Measurements from ENCODE around the gene OR6J1. TPM values are rescaled to one million over a fixed set of nuclear protein-coding genes. Genes with fewer than 3 reads are reported as not detected.
A peak's percentile ranks its signal among the peaks of the same experiment; 100 is the strongest.

The OR6J1 gene
- total and polyA plus RNA-seq, 2 of the 13 experiments (the other 11 are each of a cell fraction or from before 2014, with no cell fraction given), result not detected

DNA sequence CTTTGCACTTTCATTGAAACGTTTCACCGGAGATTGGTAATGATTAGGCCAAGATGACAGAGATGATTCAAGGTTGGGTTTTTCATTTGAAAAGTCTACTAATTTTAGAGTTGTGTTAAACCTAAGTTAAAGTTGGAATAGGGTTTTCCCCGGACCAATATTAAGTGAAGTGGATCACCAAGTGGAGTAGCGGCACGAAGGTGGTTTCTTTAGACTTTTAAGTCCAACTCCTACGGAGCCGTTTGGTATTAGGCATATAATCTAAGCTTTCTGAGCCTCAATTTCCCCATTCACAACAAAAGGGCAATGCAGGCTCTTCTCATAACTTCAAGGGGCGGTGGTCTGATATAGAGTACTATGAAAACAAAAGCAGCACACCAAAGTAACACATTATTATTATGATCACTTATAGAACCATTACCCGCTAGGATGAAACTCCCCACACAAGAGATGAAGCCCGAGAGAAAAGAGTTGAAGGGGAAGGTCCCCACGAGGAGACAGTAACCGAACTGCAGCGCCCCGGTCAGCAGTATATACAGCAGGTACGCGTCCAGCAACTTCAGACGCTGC is 55.5 kb downstream of the OR6J1 start (continued):
- TF ChIP-seq, protein P1, sequence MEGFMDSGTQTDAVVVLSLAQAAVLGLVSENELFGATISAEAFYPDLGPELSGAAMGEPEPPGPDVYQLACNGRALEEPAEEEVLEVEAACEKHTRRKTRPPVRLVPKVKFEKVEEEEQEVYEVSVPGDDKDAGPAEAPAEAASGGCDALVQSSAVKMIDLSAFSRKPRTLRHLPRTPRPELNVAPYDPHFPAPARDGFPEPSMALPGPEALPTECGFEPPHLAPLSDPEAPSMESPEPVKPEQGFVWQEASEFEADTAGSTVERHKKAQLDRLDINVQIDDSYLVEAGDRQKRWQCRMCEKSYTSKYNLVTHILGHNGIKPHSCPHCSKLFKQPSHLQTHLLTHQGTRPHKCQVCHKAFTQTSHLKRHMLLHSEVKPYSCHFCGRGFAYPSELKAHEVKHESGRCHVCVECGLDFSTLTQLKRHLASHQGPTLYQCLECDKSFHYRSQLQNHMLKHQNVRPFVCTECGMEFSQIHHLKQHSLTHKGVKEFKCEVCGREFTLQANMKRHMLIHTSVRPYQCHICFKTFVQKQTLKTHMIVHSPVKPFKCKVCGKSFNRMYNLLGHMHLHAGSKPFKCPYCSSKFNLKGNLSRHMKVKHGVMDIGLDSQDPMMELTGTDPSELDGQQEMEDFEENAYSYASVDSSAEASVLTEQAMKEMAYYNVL (CRISPR knock-in tag; IDR thresholded peaks at IDR 0.05; ENCODE audit: borderline replicate concordance), result no peak
- TF ChIP-seq KDM3A (CRISPR knock-in tag; IDR thresholded peaks at IDR 0.05; ENCODE audit: low read depth) (no peak), SYNCRIP (IDR thresholded peaks at IDR 0.05; ENCODE audit: insufficient read depth, low read depth, low read length) (no peak), ZNF207 (IDR thresholded peaks at IDR 0.05; ENCODE audit: borderline replicate concordance) (no peak), MEIS2 (CRISPR knock-in tag; IDR thresholded peaks at IDR 0.05) (no peak), TCF7L2 (IDR thresholded peaks at IDR 0.05; ENCODE audit: low read depth, low read length) (no peak), SOX6 (IDR thresholded peaks at IDR 0.05) (no peak), SOX6 (CRISPR knock-in tag; IDR thresholded peaks at IDR 0.05) (no peak), ZNF546 (CRISPR knock-in tag; conservative IDR thresholded peaks at IDR 0.05) (peak; percentile 24; the same call in 1 of the 2 replicates), EZH2 (conservative IDR thresholded peaks at IDR 0.05; ENCODE audit: low read depth, low read length) (no peak), ERF (CRISPR knock-in tag; IDR thresholded peaks at IDR 0.05) (no peak), ZSCAN25 (CRISPR knock-in tag; IDR thresholded peaks at IDR 0.05) (no peak), SUZ12 (IDR thresholded peaks at IDR 0.05; ENCODE audit: low read depth, low read length) (no peak), JDP2 (CRISPR knock-in tag; IDR thresholded peaks at IDR 0.05; ENCODE audit: borderline replicate concordance) (no peak), ARNTL (CRISPR knock-in tag; IDR thresholded peaks at IDR 0.05) (no peak)
- TF ChIP-seq, protein P2, sequence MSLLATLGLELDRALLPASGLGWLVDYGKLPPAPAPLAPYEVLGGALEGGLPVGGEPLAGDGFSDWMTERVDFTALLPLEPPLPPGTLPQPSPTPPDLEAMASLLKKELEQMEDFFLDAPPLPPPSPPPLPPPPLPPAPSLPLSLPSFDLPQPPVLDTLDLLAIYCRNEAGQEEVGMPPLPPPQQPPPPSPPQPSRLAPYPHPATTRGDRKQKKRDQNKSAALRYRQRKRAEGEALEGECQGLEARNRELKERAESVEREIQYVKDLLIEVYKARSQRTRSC (CRISPR knock-in tag; IDR thresholded peaks at IDR 0.05; ENCODE audit: low read depth), result no peak
- TF ChIP-seq, protein P3, sequence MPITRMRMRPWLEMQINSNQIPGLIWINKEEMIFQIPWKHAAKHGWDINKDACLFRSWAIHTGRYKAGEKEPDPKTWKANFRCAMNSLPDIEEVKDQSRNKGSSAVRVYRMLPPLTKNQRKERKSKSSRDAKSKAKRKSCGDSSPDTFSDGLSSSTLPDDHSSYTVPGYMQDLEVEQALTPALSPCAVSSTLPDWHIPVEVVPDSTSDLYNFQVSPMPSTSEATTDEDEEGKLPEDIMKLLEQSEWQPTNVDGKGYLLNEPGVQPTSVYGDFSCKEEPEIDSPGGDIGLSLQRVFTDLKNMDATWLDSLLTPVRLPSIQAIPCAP (CRISPR knock-in tag; IDR thresholded peaks at IDR 0.05; ENCODE audit: low read depth), result no peak
- TF ChIP-seq, protein P4, sequence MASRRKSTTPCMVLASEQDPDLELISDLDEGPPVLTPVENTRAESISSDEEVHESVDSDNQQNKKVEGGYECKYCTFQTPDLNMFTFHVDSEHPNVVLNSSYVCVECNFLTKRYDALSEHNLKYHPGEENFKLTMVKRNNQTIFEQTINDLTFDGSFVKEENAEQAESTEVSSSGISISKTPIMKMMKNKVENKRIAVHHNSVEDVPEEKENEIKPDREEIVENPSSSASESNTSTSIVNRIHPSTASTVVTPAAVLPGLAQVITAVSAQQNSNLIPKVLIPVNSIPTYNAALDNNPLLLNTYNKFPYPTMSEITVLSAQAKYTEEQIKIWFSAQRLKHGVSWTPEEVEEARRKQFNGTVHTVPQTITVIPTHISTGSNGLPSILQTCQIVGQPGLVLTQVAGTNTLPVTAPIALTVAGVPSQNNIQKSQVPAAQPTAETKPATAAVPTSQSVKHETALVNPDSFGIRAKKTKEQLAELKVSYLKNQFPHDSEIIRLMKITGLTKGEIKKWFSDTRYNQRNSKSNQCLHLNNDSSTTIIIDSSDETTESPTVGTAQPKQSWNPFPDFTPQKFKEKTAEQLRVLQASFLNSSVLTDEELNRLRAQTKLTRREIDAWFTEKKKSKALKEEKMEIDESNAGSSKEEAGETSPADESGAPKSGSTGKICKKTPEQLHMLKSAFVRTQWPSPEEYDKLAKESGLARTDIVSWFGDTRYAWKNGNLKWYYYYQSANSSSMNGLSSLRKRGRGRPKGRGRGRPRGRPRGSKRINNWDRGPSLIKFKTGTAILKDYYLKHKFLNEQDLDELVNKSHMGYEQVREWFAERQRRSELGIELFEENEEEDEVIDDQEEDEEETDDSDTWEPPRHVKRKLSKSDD (CRISPR knock-in tag; IDR thresholded peaks at IDR 0.05; ENCODE audit: low read depth), result 0 out of 2 replicates have a peak, but pooled peaks have one; percentile 11
- TF ChIP-seq, protein P5, sequence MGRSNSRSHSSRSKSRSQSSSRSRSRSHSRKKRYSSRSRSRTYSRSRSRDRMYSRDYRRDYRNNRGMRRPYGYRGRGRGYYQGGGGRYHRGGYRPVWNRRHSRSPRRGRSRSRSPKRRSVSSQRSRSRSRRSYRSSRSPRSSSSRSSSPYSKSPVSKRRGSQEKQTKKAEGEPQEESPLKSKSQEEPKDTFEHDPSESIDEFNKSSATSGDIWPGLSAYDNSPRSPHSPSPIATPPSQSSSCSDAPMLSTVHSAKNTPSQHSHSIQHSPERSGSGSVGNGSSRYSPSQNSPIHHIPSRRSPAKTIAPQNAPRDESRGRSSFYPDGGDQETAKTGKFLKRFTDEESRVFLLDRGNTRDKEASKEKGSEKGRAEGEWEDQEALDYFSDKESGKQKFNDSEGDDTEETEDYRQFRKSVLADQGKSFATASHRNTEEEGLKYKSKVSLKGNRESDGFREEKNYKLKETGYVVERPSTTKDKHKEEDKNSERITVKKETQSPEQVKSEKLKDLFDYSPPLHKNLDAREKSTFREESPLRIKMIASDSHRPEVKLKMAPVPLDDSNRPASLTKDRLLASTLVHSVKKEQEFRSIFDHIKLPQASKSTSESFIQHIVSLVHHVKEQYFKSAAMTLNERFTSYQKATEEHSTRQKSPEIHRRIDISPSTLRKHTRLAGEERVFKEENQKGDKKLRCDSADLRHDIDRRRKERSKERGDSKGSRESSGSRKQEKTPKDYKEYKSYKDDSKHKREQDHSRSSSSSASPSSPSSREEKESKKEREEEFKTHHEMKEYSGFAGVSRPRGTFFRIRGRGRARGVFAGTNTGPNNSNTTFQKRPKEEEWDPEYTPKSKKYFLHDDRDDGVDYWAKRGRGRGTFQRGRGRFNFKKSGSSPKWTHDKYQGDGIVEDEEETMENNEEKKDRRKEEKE (IDR thresholded peaks at IDR 0.05), result no peak
- TF ChIP-seq, protein P6, sequence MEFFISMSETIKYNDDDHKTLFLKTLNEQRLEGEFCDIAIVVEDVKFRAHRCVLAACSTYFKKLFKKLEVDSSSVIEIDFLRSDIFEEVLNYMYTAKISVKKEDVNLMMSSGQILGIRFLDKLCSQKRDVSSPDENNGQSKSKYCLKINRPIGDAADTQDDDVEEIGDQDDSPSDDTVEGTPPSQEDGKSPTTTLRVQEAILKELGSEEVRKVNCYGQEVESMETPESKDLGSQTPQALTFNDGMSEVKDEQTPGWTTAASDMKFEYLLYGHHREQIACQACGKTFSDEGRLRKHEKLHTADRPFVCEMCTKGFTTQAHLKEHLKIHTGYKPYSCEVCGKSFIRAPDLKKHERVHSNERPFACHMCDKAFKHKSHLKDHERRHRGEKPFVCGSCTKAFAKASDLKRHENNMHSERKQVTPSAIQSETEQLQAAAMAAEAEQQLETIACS (CRISPR knock-in tag; IDR thresholded peaks at IDR 0.05), result no peak
